T-helper 22 cell (primary cell): ENCODE data around the gene RIMKLB.
"Not testable (repeated sequence)": the region's sequence is repeated elsewhere in the genome, so short reads cannot be mapped to it uniquely, and the experiment has no call there.

ENCODE experiments used
- DNase-seq: peaks from one replicate; pipeline ENCODE4 v3.0.0-alpha.2; 2020; ENCODE audit warnings: low read depth

RIMKLB gene

DNA sequence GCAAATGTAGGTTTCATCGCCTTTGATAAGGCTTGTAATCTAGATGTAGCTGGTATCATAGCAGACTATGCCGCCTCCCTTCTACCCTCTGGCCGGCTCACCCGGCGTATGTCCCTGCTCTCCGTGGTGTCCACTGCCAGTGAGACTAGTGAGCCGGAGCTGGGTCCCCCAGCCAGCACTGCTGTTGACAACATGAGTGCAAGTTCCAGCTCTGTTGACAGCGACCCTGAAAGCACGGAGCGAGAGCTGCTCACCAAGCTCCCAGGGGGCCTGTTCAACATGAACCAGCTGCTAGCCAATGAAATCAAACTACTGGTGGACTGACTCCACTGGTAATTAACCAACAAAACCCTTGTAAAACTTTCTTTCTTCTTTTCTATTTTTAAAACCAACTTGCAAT lies 75.7 kb downstream of the RIMKLB start:
- no peak for DNase-seq

DNA sequence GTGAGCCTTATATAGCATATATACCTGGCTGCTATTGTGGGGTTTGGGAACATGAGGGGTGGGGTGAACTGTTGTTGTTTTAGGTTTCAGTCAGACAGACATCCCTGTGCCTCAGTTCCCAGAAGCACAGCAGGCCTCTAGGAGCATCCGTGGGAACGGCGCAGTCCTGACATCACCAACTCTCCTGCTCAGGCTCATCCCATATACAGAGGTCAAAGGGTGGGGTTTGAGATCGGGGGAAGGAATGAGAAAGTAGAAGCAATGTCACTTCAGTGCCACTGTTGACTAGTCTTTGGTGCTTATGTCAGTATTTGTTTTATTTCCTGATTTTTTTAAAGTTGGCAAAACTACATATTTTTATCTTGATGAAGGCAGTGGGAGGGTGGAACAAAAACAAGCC lies 81.5 kb downstream of the RIMKLB start:
- no peak for DNase-seq

DNA sequence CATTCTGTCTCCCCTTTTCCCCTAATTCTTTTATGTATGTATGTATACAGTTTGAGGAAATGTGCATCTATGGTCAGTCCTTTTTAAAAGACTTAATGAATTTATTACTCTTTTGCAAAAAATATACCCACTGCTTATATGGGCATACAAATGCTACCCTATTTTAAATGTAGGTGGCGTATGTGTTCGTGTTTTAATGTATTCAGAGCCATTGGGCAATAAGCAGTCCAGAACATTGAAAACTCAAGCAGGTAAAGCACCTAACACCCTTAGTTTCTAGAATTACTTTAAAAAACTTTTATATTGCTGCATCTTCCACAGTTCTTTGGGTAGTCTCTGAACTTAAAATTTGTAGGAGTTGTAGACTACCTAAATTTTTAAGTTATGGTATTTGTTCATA lies 82.1 kb downstream of the RIMKLB start:
- no peak for DNase-seq

DNA sequence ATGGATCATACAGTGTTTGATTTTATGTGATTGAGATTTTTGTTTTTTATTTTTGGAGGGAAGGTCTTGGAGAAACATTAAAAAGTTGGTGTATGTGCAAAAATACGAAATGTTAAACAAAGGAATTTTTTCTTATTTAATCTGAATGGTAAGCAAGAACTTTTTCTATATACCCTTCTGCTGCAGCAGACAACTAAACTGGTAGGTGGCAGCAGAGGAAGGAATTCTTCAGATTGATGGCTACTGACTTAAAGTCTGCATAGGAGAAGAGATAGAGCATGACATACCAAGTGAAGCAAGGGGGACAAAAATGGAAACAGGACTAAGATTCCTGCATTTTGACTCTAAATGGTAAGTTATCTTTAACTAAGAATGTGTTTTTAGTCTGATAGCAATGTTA lies 82.6 kb downstream of the RIMKLB start:
- DNase-seq: no peak

DNA sequence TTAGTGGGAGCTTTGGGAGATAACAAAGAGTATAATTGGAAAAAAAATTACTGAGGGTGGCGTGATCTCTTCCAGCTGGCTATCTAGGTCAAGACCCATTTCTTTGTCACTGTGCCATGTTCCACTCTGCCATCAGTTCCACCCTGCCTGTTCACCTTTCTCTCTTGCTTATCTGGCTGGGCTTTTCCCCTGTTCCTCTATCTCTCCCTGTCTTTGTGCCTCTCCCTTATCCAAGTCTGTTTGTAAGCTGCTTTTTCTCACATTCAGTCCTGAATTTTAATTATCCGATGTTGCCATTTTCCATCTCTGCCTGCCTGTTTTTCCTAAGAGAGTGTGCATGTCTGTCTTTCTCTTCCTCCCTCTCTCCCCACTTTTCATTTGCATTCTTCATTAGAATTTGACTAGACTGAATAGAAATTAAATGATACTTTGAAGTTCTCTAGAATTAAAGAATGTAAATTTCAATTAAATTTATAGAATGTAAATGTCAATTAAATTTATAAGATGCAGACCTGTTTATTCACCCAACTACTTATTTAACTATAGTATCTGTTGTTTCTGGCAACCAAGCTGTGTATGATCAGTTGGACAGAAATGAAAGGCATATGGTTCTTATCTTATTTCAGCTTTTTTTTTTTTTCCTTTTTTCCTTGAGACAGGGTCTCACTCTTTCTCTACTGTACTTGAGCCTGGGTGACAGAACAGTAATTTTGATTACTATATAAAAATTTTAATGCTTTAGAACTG lies 83.8 kb downstream of the RIMKLB start:
- DNase-seq: no peak

DNA sequence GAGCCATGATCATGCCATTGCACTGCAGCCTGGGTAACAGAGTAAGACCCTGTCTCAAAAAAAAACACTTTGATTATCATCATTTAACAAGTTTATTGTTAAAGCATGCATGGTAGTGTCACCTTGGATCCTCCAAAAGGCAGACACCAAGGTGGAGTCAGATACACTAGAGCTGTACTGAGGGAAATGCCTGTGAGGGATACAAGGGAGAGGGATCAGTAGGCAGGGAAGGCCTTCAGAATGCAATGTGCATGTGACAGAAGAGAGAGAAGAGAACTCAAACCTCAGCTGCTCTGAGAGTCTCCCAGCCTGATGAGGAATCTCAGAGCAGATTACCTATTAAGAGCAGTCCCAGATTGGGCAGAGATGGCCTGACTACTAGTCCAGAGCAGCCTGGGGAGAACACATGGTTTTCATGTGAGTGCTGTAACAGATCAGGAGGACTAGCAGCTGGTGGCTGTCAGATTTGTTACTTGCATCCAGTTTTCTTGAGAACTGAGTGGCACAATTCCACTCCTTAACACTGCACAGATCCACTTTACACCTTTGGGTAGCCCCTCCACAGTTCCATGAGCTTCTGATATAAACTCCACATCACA lies 86.6 kb downstream of the RIMKLB start:
- DNase-seq: no peak

DNA sequence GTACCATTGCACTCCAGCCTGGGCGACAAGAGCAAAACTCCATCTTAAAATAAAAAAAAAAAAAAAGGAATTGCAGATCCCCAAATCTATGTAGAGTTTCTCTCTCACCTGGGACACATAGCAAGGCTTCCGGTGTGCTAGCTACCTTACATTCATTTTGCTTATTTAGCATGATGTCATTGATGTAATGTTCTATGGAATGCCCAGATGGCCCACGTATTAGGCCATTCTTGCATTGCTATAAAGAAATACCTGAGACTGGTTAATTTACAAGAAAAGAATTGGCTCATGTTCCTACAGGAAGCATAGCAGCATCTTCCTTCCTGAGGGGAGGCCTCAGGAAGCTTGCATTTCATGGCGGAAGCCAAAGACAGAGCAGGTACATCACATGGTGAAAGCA lies 87.7 kb downstream of the RIMKLB start:
- no peak for DNase-seq

DNA sequence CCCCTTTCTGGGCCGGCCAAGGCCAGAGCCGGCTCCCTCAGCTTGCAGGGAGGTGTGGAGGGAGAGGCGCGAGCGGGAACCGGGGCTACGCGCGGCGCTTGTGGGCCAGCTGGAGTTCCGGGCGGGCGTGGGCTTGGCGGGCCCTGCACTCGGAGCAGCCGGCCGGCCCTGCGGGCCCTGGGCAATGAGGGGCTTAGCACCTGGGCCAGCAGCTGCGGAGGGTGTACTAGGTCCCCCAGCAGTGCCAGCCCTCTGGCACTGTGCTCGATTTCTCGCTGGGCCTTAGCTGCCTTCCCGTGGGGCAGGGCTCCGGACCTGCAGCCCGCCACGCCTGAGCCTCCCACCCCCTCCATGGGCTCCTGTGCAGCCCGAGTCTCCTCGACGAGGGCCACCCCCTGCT lies 89.4 kb downstream of the RIMKLB start:
- DNase-seq: not testable (repeated sequence)

DNA sequence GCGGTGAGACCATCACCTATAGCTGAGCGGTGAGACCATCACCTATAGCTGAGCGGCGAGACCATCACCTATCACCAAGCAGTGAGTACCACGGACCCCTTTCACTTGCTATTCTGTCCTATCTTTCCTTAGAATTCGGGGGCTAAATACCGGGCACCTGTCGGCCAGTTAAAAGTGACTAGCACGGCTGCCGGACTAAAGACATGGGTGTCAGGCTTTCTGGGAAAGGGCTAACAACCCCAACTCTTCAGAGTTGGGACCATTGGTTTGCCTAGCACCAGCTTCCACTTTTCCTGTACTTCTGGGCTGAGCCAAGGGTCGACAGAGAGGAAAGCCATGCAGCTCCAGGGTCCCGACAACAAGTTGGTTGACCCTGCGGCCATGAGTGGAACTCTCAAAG lies 90.9 kb downstream of the RIMKLB start:
- not testable (repeated sequence) for DNase-seq

DNA sequence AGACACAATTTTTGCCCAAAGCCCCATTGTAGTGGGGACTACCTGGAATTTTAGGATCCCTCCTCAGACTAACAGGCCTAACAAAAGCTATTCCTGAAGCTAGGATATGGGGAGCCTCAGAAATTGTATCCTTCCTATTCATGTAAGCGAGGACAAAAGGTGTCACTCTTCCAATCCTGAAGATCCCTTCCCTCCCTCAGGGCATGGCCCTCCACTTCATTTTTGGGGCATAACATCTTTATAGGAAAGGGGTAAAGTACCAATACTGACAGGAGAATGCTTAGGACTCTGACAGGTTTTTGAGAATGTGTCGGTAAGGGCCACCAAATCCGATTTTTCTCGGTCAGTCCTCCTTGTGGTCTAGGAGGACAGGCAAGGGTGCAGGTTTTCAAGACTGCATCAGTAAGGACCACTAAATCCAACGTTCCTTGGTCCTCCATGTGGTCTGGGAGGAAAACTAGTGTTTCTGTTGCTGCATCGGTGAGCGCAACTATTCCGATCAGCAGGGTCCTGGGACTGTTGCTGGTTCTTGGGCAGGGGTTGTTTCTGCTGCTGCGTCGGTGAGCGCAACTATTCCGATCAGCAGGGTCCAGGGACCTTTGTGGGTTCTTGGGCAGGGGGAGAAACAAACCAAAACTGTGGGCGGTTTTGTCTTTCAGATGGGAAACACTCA lies 91.7 kb downstream of the RIMKLB start:
- DNase-seq: not testable (repeated sequence)

DNA sequence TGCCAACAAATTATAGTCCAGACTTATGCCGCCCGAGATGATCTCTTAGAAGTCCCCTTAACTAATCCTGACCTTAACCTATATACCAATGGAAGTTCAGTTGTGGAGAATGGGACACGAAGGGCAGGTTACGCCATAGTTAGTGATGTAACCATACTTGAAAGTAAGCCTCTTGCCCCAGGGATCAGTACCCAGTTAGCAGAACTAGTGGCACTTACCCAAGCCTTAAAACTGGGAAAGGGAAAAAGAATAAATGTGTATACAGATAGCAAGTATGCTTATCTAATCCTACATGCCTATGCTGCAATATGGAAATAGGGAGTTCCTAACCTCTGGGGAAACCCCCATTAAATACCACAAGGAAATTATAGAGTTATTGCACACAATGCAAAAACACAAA lies 95.4 kb downstream of the RIMKLB start:
- not testable (repeated sequence) for DNase-seq

DNA sequence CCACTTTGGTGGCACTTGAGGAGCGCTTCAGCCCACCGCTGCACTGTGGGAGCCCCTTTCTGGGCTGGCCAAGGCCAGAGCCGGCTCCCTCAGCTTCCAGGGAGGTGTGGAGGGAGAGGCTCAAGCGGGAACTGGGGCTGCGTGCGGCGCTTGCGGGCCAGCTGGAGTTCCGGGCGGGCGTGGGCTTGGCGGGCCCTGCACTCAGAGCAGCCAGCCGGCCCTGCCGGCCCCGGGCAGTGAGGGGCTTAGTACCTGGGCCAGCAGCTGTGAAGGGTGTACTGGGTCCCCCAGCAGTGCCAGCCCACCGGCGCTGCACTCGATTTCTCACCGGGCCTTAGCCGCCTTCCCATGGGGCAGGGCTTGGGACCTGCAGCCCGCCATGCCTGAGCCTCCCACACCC lies 96.8 kb downstream of the RIMKLB start:
- not testable (repeated sequence) for DNase-seq

DNA sequence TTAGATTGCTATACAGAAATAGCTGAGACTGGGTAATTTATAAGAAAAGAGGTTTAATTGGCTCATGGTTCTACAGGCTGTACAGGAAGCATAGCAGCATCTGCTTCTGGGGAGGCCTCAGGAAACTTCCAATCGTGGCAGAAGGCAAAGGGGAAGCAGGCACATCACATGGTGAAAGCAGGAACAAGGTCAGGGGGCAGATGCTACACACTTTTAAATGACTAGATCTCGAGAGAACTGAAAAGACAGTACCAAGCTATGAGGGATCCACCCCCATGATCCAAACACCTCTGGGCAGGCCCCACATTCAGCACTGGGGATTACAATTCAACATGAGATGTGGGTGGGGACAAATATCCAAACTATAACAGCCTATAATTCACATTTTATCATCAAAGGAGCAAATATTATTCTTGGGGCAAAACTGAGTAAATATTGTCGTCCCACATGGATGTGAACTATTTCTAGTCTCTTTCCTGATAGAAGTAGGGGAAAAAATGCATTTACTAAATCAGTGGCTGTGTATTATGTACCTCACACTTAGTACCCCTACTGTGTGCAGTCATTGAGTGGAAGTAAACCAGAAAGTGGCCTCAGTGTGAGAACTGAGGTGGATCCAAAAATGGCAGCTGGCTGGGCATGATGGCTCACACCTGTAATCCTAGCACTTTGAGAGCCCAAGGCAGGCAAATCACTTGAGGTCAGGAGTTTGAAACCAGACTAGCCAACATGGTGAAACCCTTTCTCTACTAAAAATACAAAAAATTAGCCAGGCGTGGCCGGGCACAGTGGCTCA lies 99.2 kb downstream of the RIMKLB start:
- DNase-seq: no peak

DNA sequence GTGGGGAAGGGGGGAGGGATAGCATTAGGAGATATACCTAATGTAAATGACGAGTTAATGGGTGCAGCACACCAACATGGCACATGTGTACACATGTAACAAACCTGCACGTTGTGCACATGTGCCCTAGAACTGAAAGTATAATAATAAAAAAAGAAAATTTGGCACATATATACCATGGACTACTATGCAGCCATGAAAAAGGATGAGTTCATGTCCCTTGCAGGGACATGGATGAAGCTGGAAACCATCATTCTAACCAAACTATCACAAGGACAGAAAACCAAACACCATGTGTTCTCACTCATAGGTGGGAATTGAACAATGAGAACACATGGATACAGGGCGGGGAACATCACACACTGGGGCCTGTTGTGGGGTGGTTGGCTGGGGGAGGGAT lies 103.4 kb downstream of the RIMKLB start:
- DNase-seq: not testable (repeated sequence)

DNA sequence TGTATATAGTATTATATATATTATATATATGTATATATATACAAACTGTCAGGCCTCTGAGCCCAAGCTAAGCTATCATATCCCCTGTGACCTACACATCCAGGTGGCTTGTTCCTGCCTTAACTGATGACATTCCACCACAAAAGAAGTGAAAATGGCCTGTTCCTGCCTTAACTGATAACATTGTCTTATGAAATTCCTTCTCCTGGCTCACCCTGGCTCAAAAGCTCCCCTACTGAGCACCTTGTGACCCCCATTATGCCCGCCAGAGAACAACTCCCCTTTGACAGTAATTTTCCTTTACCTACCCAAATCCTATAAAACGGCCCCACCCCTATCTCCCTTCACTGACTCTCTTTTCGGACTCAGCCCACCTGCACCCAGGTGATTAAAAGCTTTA lies 107.0 kb downstream of the RIMKLB start:
- not testable (repeated sequence) for DNase-seq

DNA sequence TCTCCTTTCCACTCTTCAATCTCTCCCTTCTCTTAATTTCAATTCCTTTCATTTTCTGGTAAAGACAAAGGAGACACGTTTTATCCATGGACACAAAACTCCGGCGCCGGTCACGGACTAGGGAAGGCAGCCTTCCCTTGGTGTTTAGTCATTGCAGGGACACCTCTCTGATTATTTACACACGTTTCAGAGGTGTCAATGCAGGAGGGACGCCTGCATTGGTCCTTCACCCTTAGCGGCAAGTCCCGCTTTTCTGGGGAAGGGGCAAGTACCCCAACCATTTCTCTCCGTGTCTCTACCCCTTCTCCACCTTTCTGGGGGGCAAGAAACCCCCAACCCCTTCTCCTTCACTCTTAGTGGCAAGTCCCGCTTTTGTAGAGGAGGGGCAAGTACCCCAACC lies 107.7 kb downstream of the RIMKLB start:
- not testable (repeated sequence) for DNase-seq

DNA sequence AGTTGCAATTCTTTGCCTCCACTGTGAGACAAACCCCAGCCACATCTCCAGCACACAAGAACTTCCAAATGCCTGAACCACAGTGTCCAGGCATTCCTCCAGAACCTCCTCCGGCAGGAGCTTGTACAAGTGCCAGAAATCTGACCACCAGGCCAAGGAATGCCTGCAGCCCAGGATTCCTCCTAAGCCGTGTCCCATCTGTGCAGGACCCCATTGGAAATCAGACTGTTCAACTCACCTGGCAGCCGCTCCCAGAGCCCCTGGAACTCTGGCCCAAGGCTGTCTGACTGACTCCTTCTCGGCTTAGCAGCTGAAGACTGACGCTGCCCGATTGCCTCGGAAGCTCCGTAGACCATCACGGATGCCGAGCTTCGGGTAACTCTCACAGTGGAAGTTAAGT lies 109.3 kb downstream of the RIMKLB start:
- not testable (repeated sequence) for DNase-seq

DNA sequence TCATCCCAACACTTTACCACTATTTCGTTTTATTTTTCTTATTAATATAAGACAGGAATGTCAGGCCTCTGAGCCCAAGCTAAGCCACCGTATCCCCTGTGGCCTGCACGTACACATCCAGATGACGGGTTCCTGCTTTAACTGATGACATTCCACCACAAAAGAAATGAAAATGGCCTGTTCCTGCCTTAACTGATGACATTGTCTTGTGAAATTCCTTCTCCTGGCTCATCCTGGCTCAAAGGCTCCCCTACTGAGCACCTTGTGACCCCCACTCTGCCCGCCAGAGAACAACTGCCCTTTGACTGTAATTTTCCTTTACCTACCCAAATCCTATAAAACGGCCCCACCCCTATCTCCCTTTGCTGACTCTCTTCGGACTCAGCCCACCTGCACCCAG lies 112.3 kb downstream of the RIMKLB start:
- not testable (repeated sequence) for DNase-seq

DNA sequence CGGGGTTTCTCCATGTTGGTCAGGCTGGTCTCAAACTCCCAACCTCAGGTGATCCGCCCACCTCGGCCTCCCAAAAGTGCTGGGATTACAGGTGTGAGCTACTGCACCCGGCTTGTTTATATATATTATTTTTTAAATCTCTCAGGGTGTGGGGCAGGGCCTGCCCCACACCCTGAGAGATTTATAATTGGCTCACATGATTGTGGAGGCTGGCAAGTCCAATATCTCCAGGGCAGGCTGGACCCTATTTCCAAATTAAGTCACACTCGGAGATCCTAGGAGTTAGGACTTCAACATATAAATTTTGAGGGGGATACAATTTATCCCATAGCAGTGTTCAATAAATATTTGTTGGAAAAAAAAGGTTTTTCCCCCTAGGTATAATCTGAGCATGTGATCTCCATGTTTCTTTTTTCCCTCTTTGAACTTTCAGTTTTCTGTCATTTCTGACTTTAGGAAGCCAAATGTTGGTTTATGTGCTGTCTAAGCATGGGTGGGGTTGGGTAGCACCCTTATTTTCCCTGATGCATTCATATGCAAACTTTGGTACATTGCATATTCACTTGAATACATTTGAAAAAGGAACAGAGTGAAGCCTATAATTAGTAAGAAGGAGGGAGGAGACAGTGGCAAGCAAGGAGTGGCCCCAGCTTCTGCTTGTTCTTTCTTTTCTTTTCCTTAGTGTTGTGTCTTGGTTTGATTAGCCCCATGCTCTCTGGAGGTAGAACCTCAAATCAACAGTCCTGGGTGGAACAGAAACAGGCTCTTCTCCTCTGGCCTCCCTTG lies 116.0 kb downstream of the RIMKLB start:
- DNase-seq: no peak

DNA sequence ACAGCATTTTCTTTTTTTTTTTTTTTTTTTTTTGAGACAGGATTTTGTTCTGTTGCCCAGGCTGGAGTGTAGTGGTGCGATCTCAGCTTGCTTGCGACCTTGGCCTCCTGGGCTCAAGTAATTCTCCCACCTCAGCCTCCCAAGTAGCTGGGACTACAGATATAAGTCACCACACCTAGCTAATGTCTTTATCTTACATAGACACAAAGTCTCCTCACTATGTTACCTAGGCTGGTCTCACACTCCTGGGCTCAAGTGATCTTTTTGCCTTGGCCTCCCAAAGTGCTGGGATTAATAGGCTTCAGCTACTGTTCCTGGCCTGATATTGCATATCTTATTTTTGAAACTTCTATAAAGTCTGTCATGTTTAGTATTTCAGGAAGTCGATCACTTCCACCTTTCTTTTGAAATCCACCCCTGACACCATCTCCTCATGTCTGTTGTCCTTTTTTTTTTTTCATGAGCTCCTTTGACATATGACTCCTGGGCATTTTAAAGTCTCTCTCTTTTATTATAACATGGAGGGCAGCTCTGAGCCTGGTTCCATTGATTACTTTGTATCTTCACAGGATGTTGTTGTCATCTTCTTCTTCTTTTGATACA lies 118.8 kb downstream of the RIMKLB start:
- no peak for DNase-seq

DNA sequence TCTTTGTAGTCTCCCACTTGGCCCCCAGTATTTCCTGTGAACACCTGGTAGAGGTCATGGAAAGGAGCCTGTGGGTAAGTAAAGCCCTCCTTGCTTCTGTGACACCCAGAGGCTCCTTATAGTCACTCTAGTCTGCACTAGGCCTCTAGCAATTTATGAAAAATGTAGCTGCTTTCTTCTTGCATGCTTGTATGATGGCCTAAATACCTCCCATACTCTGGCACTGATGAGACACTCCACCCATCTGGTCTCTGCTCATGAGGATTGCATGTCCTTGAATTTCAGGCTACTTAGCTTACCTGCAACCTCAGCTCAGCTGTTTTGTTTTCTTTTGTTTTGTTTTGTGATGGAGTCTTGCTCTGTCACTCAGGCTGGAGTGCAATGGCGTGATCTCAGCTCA lies 120.1 kb downstream of the RIMKLB start:
- no peak for DNase-seq
